ENCODE measurements around the gene BARX2. TPM values are rescaled to one million over a fixed set of nuclear protein-coding genes. Genes with fewer than 3 reads are reported as not detected.

Gene BARX2
- total RNA-seq, 1 experiment from 2014 or later, result 0.12 TPM

DNA sequence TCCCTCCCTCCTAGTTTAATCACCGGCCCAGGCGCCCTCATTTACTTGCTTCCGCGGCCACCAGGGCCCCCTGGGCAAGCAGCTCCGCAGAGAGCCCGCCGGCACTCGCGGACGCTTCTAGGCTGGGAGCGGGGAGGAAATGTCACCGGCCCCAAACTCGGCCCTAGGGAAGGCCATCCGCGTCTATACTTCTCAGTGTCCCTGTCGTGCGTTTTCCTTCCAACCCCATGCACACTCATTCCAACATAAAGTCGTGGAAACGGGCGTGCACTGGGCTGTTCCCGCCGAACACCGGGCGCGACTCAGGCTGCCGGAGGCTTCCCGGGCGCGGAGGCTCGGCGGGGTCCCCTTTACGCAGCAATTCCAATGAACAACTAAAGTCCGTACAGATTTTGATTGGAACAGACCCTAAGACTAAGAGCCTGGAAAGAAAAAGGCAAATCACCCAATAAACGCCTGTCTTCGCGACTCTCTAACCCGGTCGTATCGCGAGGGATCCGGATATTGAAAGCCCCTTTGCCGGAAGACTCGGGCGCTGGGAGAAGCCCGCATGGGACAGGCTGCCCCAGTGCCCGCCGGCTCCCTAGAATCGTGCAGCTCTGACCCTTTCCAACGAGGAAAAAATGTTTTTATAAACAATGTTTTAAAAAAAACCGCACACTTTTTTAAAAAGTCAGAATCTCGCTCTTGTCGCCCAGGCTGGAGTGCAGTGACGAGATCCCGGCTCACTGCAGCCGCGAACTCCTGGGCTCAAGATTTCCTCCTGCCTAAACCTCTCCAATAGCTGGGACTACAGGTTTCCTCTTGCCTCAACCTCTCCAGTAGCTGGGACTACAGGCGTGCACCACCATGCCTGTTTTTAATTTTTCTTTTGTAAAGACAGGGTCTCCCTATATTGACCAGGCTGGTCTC is 1.3 kb upstream of the BARX2 start:
- ATAC-seq (no peak), DNase-seq (ENCODE audit: low read depth, low spot score) (no peak)
- H3K27ac ChIP-seq (ENCODE audit: low read depth, low read length), result no peak overlapping the region
- peaks cover 0 to 16% of the 10 kb centered on the region in 2 experiments; a peak in 2 of 4 replicates for H3K4me1 ChIP-seq (ENCODE audit: control insufficient read depth in 1 of 2, insufficient read depth in 2 of 2, low read length in 2 of 2)
- peak overlapping the region; percentile 88 for H3K4me2 ChIP-seq (ENCODE audit: low read length)
- H3K36me3 ChIP-seq (ENCODE audit: control insufficient read depth in 1 of 2, insufficient read depth in 2 of 2, low read length in 2 of 2), result no peaks in the 10 kb centered on the region
- H2AFZ ChIP-seq (ENCODE audit: low read depth, low read length, poor library complexity, severe bottlenecking), result peak overlapping the region; percentile 82
- RAD21 ChIA-PET (ENCODE audit: low non-redundant PET in 1 of 2, low total read pairs in 2 of 2, uncharacterized antibody in 2 of 2, unreplicated experiment in 2 of 2), result interaction anchor here in 1 of 2 experiments (1.1 kb wide), 1 partner anchor 374 kb away, joined by 5 read pairs; no protein-coding TSS in a partner anchor
- H3K9ac ChIP-seq (ENCODE audit: low read length), result no peak overlapping the region
- intact Hi-C loops (cut with micrococcal nuclease), result no loop called here
- no peaks in the 10 kb centered on the region for H3K79me2 ChIP-seq (ENCODE audit: insufficient read depth, low read length)
- POLR2A ChIA-PET, result no interaction called here
- peak overlapping the region; percentile 33 to 55 for H3K4me3 ChIP-seq (replicated peaks in 1 of 2; ENCODE audit: low read depth in 1 of 2, low read length in 2 of 2)
- no peak for TF ChIP-seq FOSL1 (IDR thresholded peaks at IDR 0.05; ENCODE audit: low read depth)
- TF ChIP-seq, protein P1, sequence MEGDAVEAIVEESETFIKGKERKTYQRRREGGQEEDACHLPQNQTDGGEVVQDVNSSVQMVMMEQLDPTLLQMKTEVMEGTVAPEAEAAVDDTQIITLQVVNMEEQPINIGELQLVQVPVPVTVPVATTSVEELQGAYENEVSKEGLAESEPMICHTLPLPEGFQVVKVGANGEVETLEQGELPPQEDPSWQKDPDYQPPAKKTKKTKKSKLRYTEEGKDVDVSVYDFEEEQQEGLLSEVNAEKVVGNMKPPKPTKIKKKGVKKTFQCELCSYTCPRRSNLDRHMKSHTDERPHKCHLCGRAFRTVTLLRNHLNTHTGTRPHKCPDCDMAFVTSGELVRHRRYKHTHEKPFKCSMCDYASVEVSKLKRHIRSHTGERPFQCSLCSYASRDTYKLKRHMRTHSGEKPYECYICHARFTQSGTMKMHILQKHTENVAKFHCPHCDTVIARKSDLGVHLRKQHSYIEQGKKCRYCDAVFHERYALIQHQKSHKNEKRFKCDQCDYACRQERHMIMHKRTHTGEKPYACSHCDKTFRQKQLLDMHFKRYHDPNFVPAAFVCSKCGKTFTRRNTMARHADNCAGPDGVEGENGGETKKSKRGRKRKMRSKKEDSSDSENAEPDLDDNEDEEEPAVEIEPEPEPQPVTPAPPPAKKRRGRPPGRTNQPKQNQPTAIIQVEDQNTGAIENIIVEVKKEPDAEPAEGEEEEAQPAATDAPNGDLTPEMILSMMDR (IDR thresholded peaks at IDR 0.05 in 2 of 3, conservative IDR thresholded peaks at IDR 0.05 in 1 of 3; ENCODE audit: borderline replicate concordance in 1 of 3, insufficient read depth in 1 of 3, low read depth in 2 of 3, low read length in 2 of 3), result no peak
- TF ChIP-seq POLR2A (IDR thresholded peaks at IDR 0.05; ENCODE audit: borderline replicate concordance, extremely low read depth, insufficient read depth, insufficient read length), result no peak
- no peak for TF ChIP-seq SIN3A (IDR thresholded peaks at IDR 0.05; ENCODE audit: low read depth)
- TF ChIP-seq ELF1 (IDR thresholded peaks at IDR 0.05; ENCODE audit: borderline replicate concordance, low read depth), result no peak
- no peak for TF ChIP-seq SRF (IDR thresholded peaks at IDR 0.05; ENCODE audit: low read depth)
- TF ChIP-seq SP1 (IDR thresholded peaks at IDR 0.05; ENCODE audit: low read depth), result no peak
- TF ChIP-seq ZFX (IDR thresholded peaks at IDR 0.05), result no peak
- no peak for TF ChIP-seq EZH2phosphoT487 (IDR thresholded peaks at IDR 0.05; ENCODE audit: borderline replicate concordance)
- no peak for TF ChIP-seq JUND (IDR thresholded peaks at IDR 0.05)
- TF ChIP-seq POLR2AphosphoS5 (IDR thresholded peaks at IDR 0.05; ENCODE audit: low read depth, low read length), result no peak
- TF ChIP-seq CBX3 (IDR thresholded peaks at IDR 0.05; ENCODE audit: low read depth), result no peak
- no peak for TF ChIP-seq EGR1 (IDR thresholded peaks at IDR 0.05; ENCODE audit: low read depth)
- no peak for TF ChIP-seq YY1 (IDR thresholded peaks at IDR 0.05; ENCODE audit: extremely low read depth, insufficient replicate concordance, low read depth, low read length)
- TF ChIP-seq, protein P2, sequence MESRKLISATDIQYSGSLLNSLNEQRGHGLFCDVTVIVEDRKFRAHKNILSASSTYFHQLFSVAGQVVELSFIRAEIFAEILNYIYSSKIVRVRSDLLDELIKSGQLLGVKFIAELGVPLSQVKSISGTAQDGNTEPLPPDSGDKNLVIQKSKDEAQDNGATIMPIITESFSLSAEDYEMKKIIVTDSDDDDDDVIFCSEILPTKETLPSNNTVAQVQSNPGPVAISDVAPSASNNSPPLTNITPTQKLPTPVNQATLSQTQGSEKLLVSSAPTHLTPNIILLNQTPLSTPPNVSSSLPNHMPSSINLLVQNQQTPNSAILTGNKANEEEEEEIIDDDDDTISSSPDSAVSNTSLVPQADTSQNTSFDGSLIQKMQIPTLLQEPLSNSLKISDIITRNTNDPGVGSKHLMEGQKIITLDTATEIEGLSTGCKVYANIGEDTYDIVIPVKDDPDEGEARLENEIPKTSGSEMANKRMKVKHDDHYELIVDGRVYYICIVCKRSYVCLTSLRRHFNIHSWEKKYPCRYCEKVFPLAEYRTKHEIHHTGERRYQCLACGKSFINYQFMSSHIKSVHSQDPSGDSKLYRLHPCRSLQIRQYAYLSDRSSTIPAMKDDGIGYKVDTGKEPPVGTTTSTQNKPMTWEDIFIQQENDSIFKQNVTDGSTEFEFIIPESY (IDR thresholded peaks at IDR 0.05; ENCODE audit: extremely low read depth, insufficient replicate concordance, low read length), result no peak
- TF ChIP-seq, protein P3, sequence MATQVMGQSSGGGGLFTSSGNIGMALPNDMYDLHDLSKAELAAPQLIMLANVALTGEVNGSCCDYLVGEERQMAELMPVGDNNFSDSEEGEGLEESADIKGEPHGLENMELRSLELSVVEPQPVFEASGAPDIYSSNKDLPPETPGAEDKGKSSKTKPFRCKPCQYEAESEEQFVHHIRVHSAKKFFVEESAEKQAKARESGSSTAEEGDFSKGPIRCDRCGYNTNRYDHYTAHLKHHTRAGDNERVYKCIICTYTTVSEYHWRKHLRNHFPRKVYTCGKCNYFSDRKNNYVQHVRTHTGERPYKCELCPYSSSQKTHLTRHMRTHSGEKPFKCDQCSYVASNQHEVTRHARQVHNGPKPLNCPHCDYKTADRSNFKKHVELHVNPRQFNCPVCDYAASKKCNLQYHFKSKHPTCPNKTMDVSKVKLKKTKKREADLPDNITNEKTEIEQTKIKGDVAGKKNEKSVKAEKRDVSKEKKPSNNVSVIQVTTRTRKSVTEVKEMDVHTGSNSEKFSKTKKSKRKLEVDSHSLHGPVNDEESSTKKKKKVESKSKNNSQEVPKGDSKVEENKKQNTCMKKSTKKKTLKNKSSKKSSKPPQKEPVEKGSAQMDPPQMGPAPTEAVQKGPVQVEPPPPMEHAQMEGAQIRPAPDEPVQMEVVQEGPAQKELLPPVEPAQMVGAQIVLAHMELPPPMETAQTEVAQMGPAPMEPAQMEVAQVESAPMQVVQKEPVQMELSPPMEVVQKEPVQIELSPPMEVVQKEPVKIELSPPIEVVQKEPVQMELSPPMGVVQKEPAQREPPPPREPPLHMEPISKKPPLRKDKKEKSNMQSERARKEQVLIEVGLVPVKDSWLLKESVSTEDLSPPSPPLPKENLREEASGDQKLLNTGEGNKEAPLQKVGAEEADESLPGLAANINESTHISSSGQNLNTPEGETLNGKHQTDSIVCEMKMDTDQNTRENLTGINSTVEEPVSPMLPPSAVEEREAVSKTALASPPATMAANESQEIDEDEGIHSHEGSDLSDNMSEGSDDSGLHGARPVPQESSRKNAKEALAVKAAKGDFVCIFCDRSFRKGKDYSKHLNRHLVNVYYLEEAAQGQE (IDR thresholded peaks at IDR 0.05; ENCODE audit: low read depth), result no peak
- TF ChIP-seq, protein P4, sequence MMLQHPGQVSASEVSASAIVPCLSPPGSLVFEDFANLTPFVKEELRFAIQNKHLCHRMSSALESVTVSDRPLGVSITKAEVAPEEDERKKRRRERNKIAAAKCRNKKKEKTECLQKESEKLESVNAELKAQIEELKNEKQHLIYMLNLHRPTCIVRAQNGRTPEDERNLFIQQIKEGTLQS (IDR thresholded peaks at IDR 0.05), result no peak
- no peak for TF ChIP-seq EZH2 (IDR thresholded peaks at IDR 0.05)
- TF ChIP-seq CEBPB (IDR thresholded peaks at IDR 0.05; ENCODE audit: low read depth), result no peak
- H4K20me1 ChIP-seq (ENCODE audit: insufficient read depth), result 0 out of 2 replicates have a peak, but pooled peaks cover 4% of the 10 kb centered on the region
- H3K9me2 ChIP-seq (ENCODE audit: insufficient read depth), result no peaks in the 10 kb centered on the region
- no TSS peak for BruUV-seq (replicated peaks)
- CTCF ChIA-PET, result interaction anchor here (1.2 kb wide), 1 partner anchor 325 kb away, joined by 4 read pairs; no protein-coding TSS in a partner anchor
- peaks cover 61% of the 10 kb centered on the region; the same call in 1 of the 2 replicates for H3K27me3 ChIP-seq (ENCODE audit: insufficient read depth, low read length)
- no peaks in the 10 kb centered on the region for H3K9me3 ChIP-seq (ENCODE audit: control insufficient read depth in 1 of 2, insufficient read depth in 1 of 2, low read depth in 1 of 2, low read length in 2 of 2)
